ENCODE measurements around the gene PLEKHJ1. TPM values are rescaled to one million over a fixed set of nuclear protein-coding genes. Genes with fewer than 3 reads are reported as not detected.
A peak's percentile ranks its signal among the peaks of the same experiment; 100 is the strongest.

Gene PLEKHJ1
- total RNA-seq, 1 experiment from 2014 or later, result 78.6 TPM

DNA sequence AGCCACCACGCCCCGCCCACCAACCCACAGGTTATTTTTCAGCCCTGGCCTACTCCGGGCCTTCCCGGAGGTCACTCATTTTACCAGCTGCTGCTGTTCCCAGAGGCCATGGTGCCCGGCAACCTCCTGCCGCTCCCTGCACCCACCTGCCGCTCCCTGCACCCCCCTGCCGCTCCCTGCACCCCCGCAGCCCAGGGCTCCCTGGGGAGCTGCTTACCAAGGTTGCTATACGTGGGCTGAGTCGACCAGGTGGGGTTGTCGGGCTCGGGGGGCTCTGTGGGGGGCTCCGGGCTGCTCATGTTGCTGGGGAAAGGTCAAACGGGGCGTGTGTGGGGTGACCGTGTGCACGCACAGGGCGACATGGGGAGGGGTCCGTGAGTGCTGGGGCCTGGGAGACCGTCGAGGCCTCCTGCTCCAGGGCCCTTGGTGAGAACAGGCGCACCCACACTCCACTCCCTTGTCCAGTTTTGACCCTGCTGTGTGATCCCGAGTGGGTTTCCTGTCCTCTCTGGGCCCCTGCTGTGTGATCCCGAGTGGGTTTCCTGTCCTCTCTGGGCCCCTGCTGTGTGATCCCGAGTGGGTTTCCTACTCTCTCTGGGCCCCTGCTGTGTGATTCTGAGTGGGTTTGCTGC, 44.6 kb upstream of the PLEKHJ1 start:
- BruUV-seq (replicated peaks), result no TSS peak
- H3K36me3 ChIP-seq (ENCODE audit: control insufficient read depth, insufficient read depth, low read length), result no peaks in the 10 kb centered on the region
- no peaks in the 10 kb centered on the region for H3K4me1 ChIP-seq (ENCODE audit: control insufficient read depth, insufficient read depth, low read length)
- no peaks in the 10 kb centered on the region for H3K9me3 ChIP-seq (ENCODE audit: control insufficient read depth, insufficient read depth, low read depth, low read length)
- in situ Hi-C loops (cut with HindIII; ENCODE audit: low pct_unique_long_range_greater_than_20kb, low sequenced_read_pairs) (no loop called here), intact Hi-C loops (cut with micrococcal nuclease; ENCODE audit: unreplicated experiment) (no loop called here)
- no peak overlapping the region for H3K4me3 ChIP-seq (ENCODE audit: low read depth in 2 of 2, low read length in 2 of 2)
- ChIA-PET CTCF (no interaction called here), POLR2A (interaction anchor here (0.6 kb wide), 1 partner anchor 17 kb away, joined by 8 read pairs; no protein-coding TSS in a partner anchor)
- no peak overlapping the region for H3K27ac ChIP-seq (ENCODE audit: low read length)
- TF ChIP-seq POLR2AphosphoS5 (IDR thresholded peaks at IDR 0.05; ENCODE audit: low read depth, low read length) (no peak), SIN3A (IDR thresholded peaks at IDR 0.05; ENCODE audit: borderline replicate concordance, insufficient read depth, low read depth, low read length) (no peak), TCF7L2 (IDR thresholded peaks at IDR 0.05; ENCODE audit: low read depth, low read length) (no peak)
- TF ChIP-seq, protein P1, sequence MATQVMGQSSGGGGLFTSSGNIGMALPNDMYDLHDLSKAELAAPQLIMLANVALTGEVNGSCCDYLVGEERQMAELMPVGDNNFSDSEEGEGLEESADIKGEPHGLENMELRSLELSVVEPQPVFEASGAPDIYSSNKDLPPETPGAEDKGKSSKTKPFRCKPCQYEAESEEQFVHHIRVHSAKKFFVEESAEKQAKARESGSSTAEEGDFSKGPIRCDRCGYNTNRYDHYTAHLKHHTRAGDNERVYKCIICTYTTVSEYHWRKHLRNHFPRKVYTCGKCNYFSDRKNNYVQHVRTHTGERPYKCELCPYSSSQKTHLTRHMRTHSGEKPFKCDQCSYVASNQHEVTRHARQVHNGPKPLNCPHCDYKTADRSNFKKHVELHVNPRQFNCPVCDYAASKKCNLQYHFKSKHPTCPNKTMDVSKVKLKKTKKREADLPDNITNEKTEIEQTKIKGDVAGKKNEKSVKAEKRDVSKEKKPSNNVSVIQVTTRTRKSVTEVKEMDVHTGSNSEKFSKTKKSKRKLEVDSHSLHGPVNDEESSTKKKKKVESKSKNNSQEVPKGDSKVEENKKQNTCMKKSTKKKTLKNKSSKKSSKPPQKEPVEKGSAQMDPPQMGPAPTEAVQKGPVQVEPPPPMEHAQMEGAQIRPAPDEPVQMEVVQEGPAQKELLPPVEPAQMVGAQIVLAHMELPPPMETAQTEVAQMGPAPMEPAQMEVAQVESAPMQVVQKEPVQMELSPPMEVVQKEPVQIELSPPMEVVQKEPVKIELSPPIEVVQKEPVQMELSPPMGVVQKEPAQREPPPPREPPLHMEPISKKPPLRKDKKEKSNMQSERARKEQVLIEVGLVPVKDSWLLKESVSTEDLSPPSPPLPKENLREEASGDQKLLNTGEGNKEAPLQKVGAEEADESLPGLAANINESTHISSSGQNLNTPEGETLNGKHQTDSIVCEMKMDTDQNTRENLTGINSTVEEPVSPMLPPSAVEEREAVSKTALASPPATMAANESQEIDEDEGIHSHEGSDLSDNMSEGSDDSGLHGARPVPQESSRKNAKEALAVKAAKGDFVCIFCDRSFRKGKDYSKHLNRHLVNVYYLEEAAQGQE (IDR thresholded peaks at IDR 0.05; ENCODE audit: insufficient read depth in 1 of 2, low read depth in 2 of 2, low read length in 1 of 2), result no peak
- TF ChIP-seq, protein P2, sequence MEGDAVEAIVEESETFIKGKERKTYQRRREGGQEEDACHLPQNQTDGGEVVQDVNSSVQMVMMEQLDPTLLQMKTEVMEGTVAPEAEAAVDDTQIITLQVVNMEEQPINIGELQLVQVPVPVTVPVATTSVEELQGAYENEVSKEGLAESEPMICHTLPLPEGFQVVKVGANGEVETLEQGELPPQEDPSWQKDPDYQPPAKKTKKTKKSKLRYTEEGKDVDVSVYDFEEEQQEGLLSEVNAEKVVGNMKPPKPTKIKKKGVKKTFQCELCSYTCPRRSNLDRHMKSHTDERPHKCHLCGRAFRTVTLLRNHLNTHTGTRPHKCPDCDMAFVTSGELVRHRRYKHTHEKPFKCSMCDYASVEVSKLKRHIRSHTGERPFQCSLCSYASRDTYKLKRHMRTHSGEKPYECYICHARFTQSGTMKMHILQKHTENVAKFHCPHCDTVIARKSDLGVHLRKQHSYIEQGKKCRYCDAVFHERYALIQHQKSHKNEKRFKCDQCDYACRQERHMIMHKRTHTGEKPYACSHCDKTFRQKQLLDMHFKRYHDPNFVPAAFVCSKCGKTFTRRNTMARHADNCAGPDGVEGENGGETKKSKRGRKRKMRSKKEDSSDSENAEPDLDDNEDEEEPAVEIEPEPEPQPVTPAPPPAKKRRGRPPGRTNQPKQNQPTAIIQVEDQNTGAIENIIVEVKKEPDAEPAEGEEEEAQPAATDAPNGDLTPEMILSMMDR (IDR thresholded peaks at IDR 0.05), result no peak
- H3K27me3 ChIP-seq (ENCODE audit: control insufficient read depth, insufficient read depth, low read length), result no peaks in the 10 kb centered on the region
- ATAC-seq (peak; percentile 28; the same call in 1 of the 2 replicates), DNase-seq (ENCODE audit: low read depth, low spot score) (no peak)

DNA sequence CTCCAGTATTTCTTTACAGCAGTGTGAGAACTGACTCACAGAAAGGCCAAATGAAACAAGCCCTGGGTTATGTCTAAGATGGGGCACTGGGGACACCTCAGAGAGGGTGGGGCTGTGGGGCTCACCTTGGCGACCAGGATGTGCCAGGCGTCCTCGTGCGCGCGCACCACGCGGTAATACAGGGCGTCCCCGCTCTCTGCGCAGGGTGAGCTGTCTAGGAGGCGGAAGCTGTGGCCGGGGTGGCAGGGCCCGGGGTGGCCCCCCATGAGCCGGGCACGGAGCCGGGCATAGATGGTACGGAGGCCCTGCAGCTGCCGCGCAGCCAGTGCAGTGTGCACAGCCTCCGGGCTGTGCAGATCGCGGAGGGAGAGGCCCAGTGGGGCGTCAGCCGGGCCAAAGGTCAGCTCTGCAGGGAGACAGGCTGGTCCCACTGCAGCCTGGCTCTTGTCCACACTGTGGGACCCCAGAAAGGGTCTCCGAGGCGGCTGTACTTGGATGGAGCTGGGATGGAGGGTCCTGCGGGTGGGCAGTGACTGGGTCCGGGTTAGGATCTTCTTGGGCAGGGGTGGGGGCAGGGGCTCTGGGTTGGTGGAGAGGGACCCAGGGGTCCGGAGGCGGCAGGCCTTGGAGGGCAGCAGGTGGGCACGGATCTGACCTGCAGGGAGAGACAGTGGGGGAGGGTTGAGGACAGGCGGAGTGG, 42.5 kb upstream of the PLEKHJ1 start:
- no TSS peak for BruUV-seq (replicated peaks)
- H3K4me3 ChIP-seq (ENCODE audit: low read depth in 2 of 2, low read length in 2 of 2), result no peak overlapping the region
- in situ Hi-C loops (cut with HindIII; ENCODE audit: low pct_unique_long_range_greater_than_20kb, low sequenced_read_pairs) (no loop called here), intact Hi-C loops (cut with micrococcal nuclease; ENCODE audit: unreplicated experiment) (no loop called here)
- peaks cover 4% of the 10 kb centered on the region; the same call in 1 of the 2 replicates for H3K4me1 ChIP-seq (ENCODE audit: control insufficient read depth, insufficient read depth, low read length)
- no peak for DNase-seq (ENCODE audit: low read depth, low spot score)
- ChIA-PET POLR2A (no interaction called here), CTCF (no interaction called here)
- H3K9me3 ChIP-seq (ENCODE audit: control insufficient read depth, insufficient read depth, low read depth, low read length), result no peaks in the 10 kb centered on the region
- no peak for ATAC-seq
- TF ChIP-seq POLR2AphosphoS5 (IDR thresholded peaks at IDR 0.05; ENCODE audit: low read depth, low read length) (no peak), SIN3A (IDR thresholded peaks at IDR 0.05; ENCODE audit: borderline replicate concordance, insufficient read depth, low read depth, low read length) (no peak), TCF7L2 (IDR thresholded peaks at IDR 0.05; ENCODE audit: low read depth, low read length) (no peak)
- TF ChIP-seq, protein P2 (IDR thresholded peaks at IDR 0.05), result no peak
- TF ChIP-seq, protein P1 (IDR thresholded peaks at IDR 0.05; ENCODE audit: insufficient read depth in 1 of 2, low read depth in 2 of 2, low read length in 1 of 2), result no peak
- H3K27me3 ChIP-seq (ENCODE audit: control insufficient read depth, insufficient read depth, low read length), result no peaks in the 10 kb centered on the region
- H3K36me3 ChIP-seq (ENCODE audit: control insufficient read depth, insufficient read depth, low read length), result no peaks in the 10 kb centered on the region
- no peak overlapping the region for H3K27ac ChIP-seq (ENCODE audit: low read length)
